HEK293T (cell line): ENCODE measurements around the gene TDRD1.

ENCODE experiments used
- CTCF ChIA-PET: fragments of 350-600 bp; formaldehyde crosslinking; extraction: SDS; loops from one replicate; lab custom pipeline; 2021; ENCODE audit warnings: antibody characterized with exemption, inconsistent platforms; lab: Yijun Ruan, JAX
- POLR2A ChIA-PET: fragments of 350-600 bp; formaldehyde crosslinking; extraction: SDS; loops from one replicate; lab custom pipeline; 2020; ENCODE audit warnings: antibody characterized with exemption, inconsistent platforms; lab: Yijun Ruan, JAX
- DNase-seq: peaks from one replicate; pipeline ENCODE4 v3.0.0; 2012; ENCODE audit warnings: mixed read lengths; ENCODE audit errors: extremely low spot score
- ARNT ChIP-seq: fragments of 450-650 bp; IDR thresholded peaks from 2 replicates; pipeline ENCODE4 v1.6.1; 2017; ENCODE audit warnings: mild to moderate bottlenecking
- BHLHE40 ChIP-seq: fragments of 450-650 bp; IDR thresholded peaks from 2 replicates; pipeline ENCODE4 v1.6.1; 2016; ENCODE audit warnings: mild to moderate bottlenecking, moderate library complexity, borderline replicate concordance
- CTBP1 ChIP-seq: fragments of 450-650 bp; IDR thresholded peaks from 2 replicates; pipeline ENCODE4 v1.6.1; 2016; ENCODE audit warnings: borderline replicate concordance
- ELF4 ChIP-seq: fragments of 450-650 bp; IDR thresholded peaks from 2 replicates; pipeline ENCODE4 v1.6.1; 2017; ENCODE audit warnings: antibody characterized with exemption
- FOXA1 ChIP-seq: fragments of 450-650 bp; IDR thresholded peaks from 2 replicates; pipeline ENCODE4 v1.6.1; 2016; ENCODE audit warnings: mild to moderate bottlenecking
- FOXK2 ChIP-seq: fragments of 450-650 bp; IDR thresholded peaks from 2 replicates; pipeline ENCODE4 v1.6.1; 2016; ENCODE audit warnings: mild to moderate bottlenecking
- FOXM1 ChIP-seq: fragments of 450-650 bp; IDR thresholded peaks from 2 replicates; pipeline ENCODE4 v1.6.1; 2017; ENCODE audit warnings: mild to moderate bottlenecking, borderline replicate concordance
- HDGF ChIP-seq: fragments of 450-650 bp; IDR thresholded peaks from 2 replicates; pipeline ENCODE4 v1.6.1; 2017; ENCODE audit warnings: antibody characterized with exemption, borderline replicate concordance
- L3MBTL2 ChIP-seq: fragments of 450-650 bp; conservative IDR thresholded peaks from 2 replicates; pipeline ENCODE4 v1.6.1; 2016; ENCODE audit warnings: mild to moderate bottlenecking
- LEF1 ChIP-seq: fragments of 450-650 bp; IDR thresholded peaks from 2 replicates; pipeline ENCODE4 v1.6.1; 2017; ENCODE audit warnings: mild to moderate bottlenecking, borderline replicate concordance
- NFRKB ChIP-seq: fragments of 450-650 bp; IDR thresholded peaks from 2 replicates; pipeline ENCODE4 v1.6.1; 2016; ENCODE audit warnings: mild to moderate bottlenecking, moderate library complexity
- PKNOX1 ChIP-seq: fragments of 450-650 bp; IDR thresholded peaks from 2 replicates; pipeline ENCODE4 v1.6.1; 2016
- SP1 ChIP-seq: fragments of 450-650 bp; IDR thresholded peaks from 2 replicates; pipeline ENCODE4 v1.6.1; 2017
- SUZ12 ChIP-seq: fragments of 450-650 bp; IDR thresholded peaks from 2 replicates; pipeline ENCODE4 v1.6.1; 2016; ENCODE audit warnings: mild to moderate bottlenecking
- TARDBP ChIP-seq: fragments of 450-650 bp; IDR thresholded peaks from 2 replicates; pipeline ENCODE4 v1.6.1; 2016
- ZNF384 ChIP-seq: fragments of 450-650 bp; IDR thresholded peaks from 2 replicates; pipeline ENCODE4 v1.6.1; 2016

TDRD1 gene

GRCh38 chr10:114199239-114199638 lies 20.1 kb downstream of the TDRD1 start:
- ChIA-PET CTCF (interaction anchor here (0.7 kb wide), 1 partner anchor 27 kb away, joined by 3 read pairs; no protein-coding TSS in a partner anchor), POLR2A (no interaction called here)
- TF ChIP-seq L3MBTL2 (no peak), LEF1 (no peak), ARNT (no peak), ZNF384 (no peak), BHLHE40 (no peak), PKNOX1 (no peak), SUZ12 (no peak), FOXM1 (no peak), HDGF (no peak), CTBP1 (no peak), NFRKB (no peak), FOXK2 (no peak), SP1 (no peak), FOXA1 (no peak), TARDBP (no peak), ELF4 (no peak)
- DNase-seq = no peak

- no peak for DNase-seq
- CTCF ChIA-PET = no interaction called here
- no peak for TF ChIP-seq L3MBTL2
- no peak for TF ChIP-seq ELF4
- TF ChIP-seq PKNOX1 = no peak
- TF ChIP-seq CTBP1 = no peak
- no peak for TF ChIP-seq SP1
- TF ChIP-seq FOXK2 = no peak
- TF ChIP-seq NFRKB = no peak
- TF ChIP-seq HDGF = no peak
- no peak for TF ChIP-seq FOXA1
- TF ChIP-seq SUZ12 = no peak
- no peak for TF ChIP-seq LEF1
- POLR2A ChIA-PET = interaction anchor here (1.0 kb wide), 1 partner anchor 29 kb away, joined by 3 read pairs; the partner anchor contains the start of gene CCDC186
Observed at GRCh38 chr10:114202812-114203211, 23.7 kb downstream of the TDRD1 start.

GRCh38 chr10:114206902-114207301 lies 27.7 kb downstream of the TDRD1 start:
- CTCF ChIA-PET = no interaction called here
- no peak for TF ChIP-seq SUZ12
- no peak for TF ChIP-seq SP1
- no peak for TF ChIP-seq LEF1
- POLR2A ChIA-PET = no interaction called here
- DNase-seq = no peak

GRCh38 chr10:114207349-114207748 lies 28.2 kb downstream of the TDRD1 start:
- no peak for DNase-seq
- ChIA-PET POLR2A (no interaction called here), CTCF (no interaction called here)
- TF ChIP-seq PKNOX1 (no peak), ARNT (no peak)

GRCh38 chr10:114208351-114208750 lies 29.2 kb downstream of the TDRD1 start:
- peak; percentile 26 for DNase-seq
- TF ChIP-seq BHLHE40 (no peak), ELF4 (no peak), HDGF (no peak), CTBP1 (no peak), LEF1 (no peak), SP1 (no peak), L3MBTL2 (no peak), FOXA1 (no peak), ZNF384 (no peak), FOXK2 (no peak), ARNT (no peak), SUZ12 (no peak), NFRKB (no peak), PKNOX1 (no peak), FOXM1 (no peak), TARDBP (no peak)
- POLR2A ChIA-PET = interaction anchor here (0.8 kb wide), 1 partner anchor 34 kb away, joined by 3 read pairs; the partner anchor contains the start of gene CCDC186
- CTCF ChIA-PET = no interaction called here

GRCh38 chr10:114212153-114212552 lies 33.0 kb downstream of the TDRD1 start:
- ChIA-PET POLR2A (no interaction called here), CTCF (no interaction called here)
- DNase-seq = no peak
- TF ChIP-seq ELF4 (no peak), NFRKB (no peak), L3MBTL2 (no peak)

GRCh38 chr10:114215033-114215432 lies 35.9 kb downstream of the TDRD1 start:
- ChIA-PET CTCF (no interaction called here), POLR2A (no interaction called here)
- DNase-seq = no peak
- TF ChIP-seq BHLHE40 (no peak), SP1 (no peak), ELF4 (no peak), NFRKB (no peak), FOXM1 (no peak), ARNT (no peak), L3MBTL2 (no peak), FOXA1 (no peak), SUZ12 (no peak), TARDBP (no peak), HDGF (no peak), CTBP1 (no peak), ZNF384 (no peak), PKNOX1 (no peak), LEF1 (no peak), FOXK2 (no peak)
